ENCODE results near the gene PRRX2. TPM values are rescaled to one million over a fixed set of nuclear protein-coding genes. Genes with fewer than 3 reads are reported as not detected.

The PRRX2 gene
- total and polyA plus RNA-seq, 2 of the 13 experiments (the other 11 are each of a cell fraction or from before 2014, with no cell fraction given), result 0.05 TPM; not detected in 1

GRCh38 chr9:129656795-129657390 is 8.6 kb upstream of the PRRX2 start:
- H3K4me1 ChIP-seq (ENCODE audit: insufficient read depth, low read length), result peaks cover 13% of the 10 kb centered on the region
- DNase-seq (ENCODE audit: low spot score) (peak; percentile 31), ATAC-seq (peak; percentile 40; the same call in 1 of the 3 replicates), FAIRE-seq (no peak)
- BruUV-seq (replicated peaks), result no TSS peak
- no peak overlapping the region for H3K4me2 ChIP-seq (ENCODE audit: low read depth, low read length)
- in situ Hi-C loops (cut with HindIII; ENCODE audit: extremely low pct_ligation_motif_present, low pct_unique_long_range_greater_than_20kb), result no loop called here
- intact Hi-C loops (cut with micrococcal nuclease; ENCODE audit: unreplicated experiment), result no loop called here
- POLR2A ChIA-PET, result no interaction called here
- no peak overlapping the region for H3K4me3 ChIP-seq (replicated peaks in 1 of 3; ENCODE audit: insufficient read depth in 1 of 3, low read depth in 2 of 3, low read length in 3 of 3)
- no peaks in the 10 kb centered on the region for H3K36me3 ChIP-seq (replicated peaks in 1 of 2; ENCODE audit: control insufficient read depth in 1 of 2, insufficient read depth in 2 of 2, low read length in 2 of 2)
- H3K79me2 ChIP-seq (ENCODE audit: insufficient read depth, low read length), result no peaks in the 10 kb centered on the region
- H3K9me3 ChIP-seq (ENCODE audit: low read length), result no peaks in the 10 kb centered on the region
- no peak overlapping the region for H2AFZ ChIP-seq (ENCODE audit: low read length)
- H4K20me1 ChIP-seq (ENCODE audit: insufficient read depth, low read length), result no peaks in the 10 kb centered on the region
- no peak overlapping the region for H3K9ac ChIP-seq (ENCODE audit: insufficient read depth, low read depth, low read length)
- CTCF ChIA-PET (ENCODE audit: low intra/inter-chr PET ratio, low total read pairs), result no interaction called here
- H3K27ac ChIP-seq (ENCODE audit: extremely low read length, insufficient read depth, low read length), result no peak overlapping the region
- WGBS (ENCODE audit: low lambda C conversion rate), result 4% methylated on average over 7 of the region's 12 CpGs
- H3K27me3 ChIP-seq (ENCODE audit: control insufficient read depth in 1 of 2, insufficient read depth in 2 of 2, low read length in 2 of 2), result peaks cover 5 to 30% of the 10 kb centered on the region in 2 experiments; a peak in 3 of 5 replicates
- TF ChIP-seq ARID2 (CRISPR knock-in tag; IDR thresholded peaks at IDR 0.05; ENCODE audit: borderline replicate concordance) (no peak), MTF2 (CRISPR knock-in tag; IDR thresholded peaks at IDR 0.05; ENCODE audit: borderline replicate concordance) (no peak), TEAD3 (CRISPR knock-in tag; optimal IDR thresholded peaks at IDR 0.05; ENCODE audit: borderline replicate concordance) (no peak), EED (CRISPR knock-in tag; IDR thresholded peaks at IDR 0.05) (no peak), RXRB (CRISPR knock-in tag; IDR thresholded peaks at IDR 0.05; ENCODE audit: borderline replicate concordance) (no peak), MXI1 (IDR thresholded peaks at IDR 0.05; ENCODE audit: borderline replicate concordance, low read depth, low read length) (peak; percentile 22; the same call in 1 of the 3 replicates), BHLHE40 (IDR thresholded peaks at IDR 0.05; ENCODE audit: low read length) (peak; percentile 24; the same call in 1 of the 2 replicates), TEF (CRISPR knock-in tag; IDR thresholded peaks at IDR 0.05) (no peak), FOXA3 (CRISPR knock-in tag; IDR thresholded peaks at IDR 0.05) (0 out of 2 replicates have a peak, but pooled peaks have one; percentile 19), FOSL2 (CRISPR knock-in tag; IDR thresholded peaks at IDR 0.05) (peak; percentile 82), ZNF660 (CRISPR knock-in tag; IDR thresholded peaks at IDR 0.05; ENCODE audit: borderline replicate concordance, low read depth) (no peak), ZBTB46 (CRISPR knock-in tag; IDR thresholded peaks at IDR 0.05; ENCODE audit: borderline replicate concordance) (no peak), GPBP1L1 (CRISPR knock-in tag; IDR thresholded peaks at IDR 0.05) (no peak), ZFP37 (CRISPR knock-in tag; IDR thresholded peaks at IDR 0.05; ENCODE audit: borderline replicate concordance) (no peak), ARNTL (CRISPR knock-in tag; IDR thresholded peaks at IDR 0.05) (no peak), ZSCAN22 (CRISPR knock-in tag; IDR thresholded peaks at IDR 0.05) (no peak), ZNF589 (CRISPR knock-in tag; conservative IDR thresholded peaks at IDR 0.05) (no peak), JUN (CRISPR knock-in tag; IDR thresholded peaks at IDR 0.05) (no peak), XBP1 (CRISPR knock-in tag; IDR thresholded peaks at IDR 0.05) (no peak), ISX (CRISPR knock-in tag; conservative IDR thresholded peaks at IDR 0.05) (no peak), ERF (CRISPR knock-in tag; IDR thresholded peaks at IDR 0.05) (no peak)

Measured in HepG2 (cell line).